HG02798 (cell line): ENCODE measurements around the gene RS1.

Experiments
- ATAC-seq: cut with Tn5 transposase; IDR thresholded peaks from one replicate; pipeline ENCODE4 v1.9.1; 2021; ENCODE audit warnings: mild to moderate bottlenecking; ENCODE audit not compliant: unreplicated experiment, poor library complexity

RS1 gene

DNA sequence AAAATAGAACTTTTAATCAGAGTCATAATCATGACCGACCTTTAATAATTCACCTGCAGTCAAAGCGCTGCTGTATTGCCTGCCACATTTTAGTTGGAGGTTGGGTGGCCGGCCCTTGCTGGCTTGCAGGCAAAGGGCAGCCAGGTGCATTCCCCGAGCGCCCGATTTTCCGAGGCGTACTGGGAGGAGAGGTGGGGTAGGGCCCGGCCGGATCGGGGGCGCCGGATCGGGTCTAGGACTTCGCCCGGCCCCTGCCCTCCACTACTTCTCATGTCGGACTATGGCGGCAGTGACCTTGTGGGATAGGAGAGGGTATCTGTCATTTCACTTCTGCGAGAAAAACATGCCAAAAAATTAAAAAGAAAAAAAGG lies 2.5 kb upstream of the RS1 start:
- peak; percentile 42 for ATAC-seq

DNA sequence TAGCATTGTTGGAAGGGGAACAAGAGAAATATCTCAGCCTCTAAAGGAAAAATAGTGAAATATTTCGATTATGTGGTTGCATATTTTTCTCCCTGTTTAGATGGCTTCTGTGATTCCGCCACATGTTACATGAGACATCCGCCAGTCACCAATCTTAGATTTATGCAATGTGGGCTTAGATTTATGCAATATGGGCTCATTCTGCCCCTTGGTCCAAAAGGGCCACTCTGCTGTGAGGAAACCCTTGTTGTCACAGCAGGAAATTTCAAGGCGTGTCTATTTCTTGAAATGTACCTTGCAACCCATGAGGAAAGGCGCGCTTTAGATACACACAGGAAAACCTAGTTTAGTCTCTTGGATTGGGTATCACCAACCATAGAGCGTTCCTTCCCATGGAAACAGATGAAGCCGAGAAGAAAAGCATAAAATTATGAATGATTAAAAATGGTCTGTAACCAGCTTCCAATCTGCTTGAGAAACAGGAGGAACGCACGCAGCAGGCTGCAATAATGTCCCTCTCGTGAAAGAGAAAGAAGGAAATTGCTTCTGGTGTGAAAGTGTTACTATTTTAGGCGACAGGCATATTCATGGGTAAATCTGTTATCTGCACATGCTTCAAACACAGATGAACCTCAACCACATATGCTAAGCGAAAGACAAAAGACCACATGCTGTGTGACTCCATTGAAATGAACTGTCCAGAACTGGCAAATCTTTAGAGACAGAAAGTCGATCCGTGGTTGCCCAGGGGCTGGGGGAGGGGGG lies 3.7 kb downstream of the RS1 start:
- ATAC-seq: no peak

DNA sequence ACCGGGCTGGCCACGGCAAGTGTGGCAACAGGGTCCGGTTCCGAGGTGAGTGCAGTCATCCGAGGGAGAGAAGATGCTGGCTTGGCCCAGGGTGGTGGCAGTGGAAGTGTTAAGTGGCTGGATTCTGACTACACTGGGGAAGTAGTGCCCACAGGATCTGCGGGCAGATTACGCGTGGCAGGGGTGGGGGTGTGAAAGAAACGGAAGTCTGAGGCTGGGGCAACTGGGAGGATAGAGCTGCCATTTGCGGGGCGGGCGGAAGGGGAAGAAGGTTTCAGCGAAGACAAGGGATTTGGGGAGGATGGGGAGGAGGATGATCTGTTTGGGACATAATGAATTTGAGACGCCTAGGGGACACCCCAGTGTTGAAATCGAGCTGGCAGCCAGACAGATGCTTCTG lies 5.3 kb downstream of the RS1 start:
- no peak for ATAC-seq

DNA sequence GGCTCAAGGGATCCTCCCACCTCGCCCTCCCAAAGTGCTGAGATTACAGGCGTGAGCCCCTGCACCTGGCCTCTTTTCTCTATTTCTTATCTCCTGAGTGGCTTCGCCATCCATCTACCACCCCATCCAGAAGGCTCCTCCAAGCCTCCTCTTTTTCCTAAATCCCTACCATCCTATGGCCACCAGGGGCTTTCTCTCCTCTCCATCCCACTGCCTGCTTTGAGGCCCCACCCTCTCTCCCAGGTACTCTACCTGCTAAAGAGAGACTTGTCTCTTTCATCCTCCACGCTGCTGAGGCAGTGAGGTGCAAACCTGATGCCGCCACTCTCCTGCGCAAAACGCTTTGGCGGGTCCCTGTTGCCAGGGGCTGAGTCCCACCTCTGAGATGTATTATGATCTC lies 7.0 kb downstream of the RS1 start:
- no peak for ATAC-seq

DNA sequence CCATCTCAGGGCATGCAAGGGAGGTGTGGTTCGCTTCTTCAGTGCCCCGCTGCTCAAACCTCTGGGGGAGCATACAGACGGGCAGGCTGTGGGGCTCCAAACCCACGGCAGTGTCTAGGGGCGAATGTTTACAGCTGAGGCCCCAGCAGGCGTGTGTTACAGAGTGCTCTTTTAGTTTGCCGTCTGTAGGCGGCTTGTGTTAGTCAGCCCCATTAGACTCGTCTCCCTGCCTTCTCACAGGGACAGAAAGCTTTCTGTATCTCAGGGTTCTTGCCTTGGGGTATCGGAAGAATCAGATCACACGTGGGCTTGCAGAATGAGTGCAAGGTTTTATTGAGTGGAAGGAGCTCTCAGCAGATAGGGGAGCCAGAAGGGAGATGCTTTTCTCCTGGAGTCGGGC lies 10.6 kb downstream of the RS1 start:
- no peak for ATAC-seq

DNA sequence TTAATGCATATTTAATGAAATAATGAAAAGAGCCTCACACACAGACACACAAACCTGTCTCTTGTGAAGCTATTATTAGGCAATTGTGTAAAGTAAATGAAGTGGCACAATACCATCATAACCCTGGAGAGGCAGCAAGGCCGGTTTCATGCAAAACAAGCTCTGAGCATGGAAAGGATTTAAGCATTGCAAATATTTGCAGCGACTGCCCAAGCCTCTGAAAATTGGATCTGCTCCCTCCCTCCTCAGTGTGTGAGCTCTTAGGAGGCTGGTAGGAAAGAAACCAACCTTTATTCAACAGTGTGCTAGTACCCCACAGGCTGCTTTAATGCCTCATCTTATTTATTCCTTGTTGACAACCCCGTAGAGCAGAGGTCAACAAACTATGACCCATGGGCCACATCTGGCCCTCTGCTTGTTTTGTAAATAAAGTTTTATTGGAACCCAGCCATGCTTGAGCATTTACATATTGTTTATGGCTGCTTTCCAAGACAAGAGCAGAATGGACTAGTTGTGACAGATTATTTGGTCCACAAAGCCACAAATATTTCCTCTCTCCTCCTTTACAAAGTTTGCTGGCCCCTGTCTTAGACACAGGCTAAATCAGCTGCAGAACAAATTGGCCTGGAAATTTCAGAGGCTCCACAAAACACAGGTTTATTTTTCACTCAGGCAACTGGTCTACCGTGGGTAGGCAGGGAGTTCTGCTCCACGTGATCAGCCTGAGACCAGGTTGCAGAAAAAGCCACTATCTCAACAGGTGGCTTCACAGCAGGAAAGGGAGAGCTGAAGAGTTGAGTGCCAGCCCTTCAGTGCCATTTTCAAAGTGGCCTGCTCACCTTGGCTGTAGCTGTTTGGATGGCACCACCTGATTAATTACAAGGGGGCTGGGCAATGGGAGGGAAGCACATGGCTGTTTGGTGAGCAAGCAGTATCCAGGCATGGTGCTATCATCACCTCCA lies 16.8 kb downstream of the RS1 start:
- no peak for ATAC-seq

DNA sequence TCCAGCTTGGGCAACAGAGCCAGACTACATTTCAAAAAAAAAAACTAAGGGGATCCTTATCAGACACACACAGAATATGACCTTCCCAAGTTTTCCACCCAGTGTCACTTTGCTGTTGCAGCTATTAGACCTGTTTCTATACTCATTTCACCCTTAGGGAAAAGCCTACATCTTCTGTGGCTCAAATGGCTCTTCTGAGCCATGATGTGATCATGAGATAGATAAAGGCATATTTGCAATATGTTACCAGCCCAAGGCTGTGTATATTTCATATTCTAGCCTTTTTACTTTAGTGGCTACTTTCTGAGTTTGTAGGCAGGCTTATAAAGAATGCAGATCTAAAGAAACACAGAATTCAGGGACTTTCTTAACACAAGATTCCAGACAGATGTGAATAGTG lies 19.3 kb downstream of the RS1 start:
- no peak for ATAC-seq

DNA sequence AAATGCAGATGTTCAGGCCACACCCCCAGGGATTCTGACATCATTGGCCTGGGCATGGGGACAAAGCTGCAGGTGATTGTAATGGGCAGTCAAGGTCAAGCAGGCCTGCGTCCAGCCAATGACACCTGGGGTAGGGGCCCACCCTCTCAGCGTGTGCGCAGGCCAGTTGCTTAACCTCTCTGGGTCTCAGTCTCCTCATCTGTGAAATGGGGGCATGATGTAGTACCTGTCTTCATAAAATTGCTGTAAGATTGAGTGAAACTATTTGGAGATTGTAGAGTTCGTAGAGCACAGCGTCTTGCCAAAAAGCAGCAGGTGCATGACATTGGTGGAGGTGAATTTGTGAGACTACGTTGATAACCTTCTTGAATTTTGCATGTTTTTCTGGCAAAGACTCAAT lies 21.2 kb downstream of the RS1 start:
- ATAC-seq: no peak

DNA sequence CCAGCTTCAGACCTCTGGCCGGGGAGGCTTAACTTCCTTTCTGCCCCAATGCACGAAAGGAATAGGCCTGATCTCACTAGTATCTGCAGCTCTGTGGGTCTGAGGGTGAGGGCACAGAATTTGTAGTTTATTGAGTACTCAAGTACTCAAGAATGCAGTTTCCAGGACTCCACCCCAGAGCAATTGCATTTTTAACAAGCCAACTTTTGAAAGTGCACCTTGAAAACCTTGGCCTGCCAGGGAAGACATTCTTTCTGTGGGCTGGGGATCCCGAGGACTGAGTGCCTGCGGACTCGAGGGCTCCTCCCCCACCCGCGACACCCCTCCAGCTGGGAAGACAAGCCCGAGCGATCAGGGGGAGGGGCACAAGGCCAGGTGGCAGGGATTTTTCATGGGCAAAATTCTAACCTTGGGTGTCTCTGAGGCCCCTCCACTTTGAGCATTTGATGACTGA lies 22.4 kb downstream of the RS1 start:
- ATAC-seq: no peak

DNA sequence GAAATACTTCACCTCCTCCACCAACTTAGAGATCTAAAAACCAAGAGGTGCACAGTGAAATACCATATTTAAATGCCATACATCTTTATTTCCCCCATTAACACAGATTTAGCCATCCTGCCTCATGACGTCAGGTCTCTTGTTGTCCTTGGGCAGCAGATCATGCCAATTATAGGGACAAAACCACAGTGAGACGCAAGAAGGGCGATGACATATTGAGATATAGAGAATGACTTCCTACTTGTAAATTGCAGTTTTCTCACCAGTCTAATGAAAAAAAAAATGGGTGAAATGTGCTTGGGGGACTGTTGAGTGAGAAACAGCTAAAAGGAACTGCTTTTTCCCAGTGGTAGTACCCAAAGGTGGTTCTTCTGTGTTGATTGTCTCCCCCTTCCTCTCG lies 24.3 kb downstream of the RS1 start:
- no peak for ATAC-seq

DNA sequence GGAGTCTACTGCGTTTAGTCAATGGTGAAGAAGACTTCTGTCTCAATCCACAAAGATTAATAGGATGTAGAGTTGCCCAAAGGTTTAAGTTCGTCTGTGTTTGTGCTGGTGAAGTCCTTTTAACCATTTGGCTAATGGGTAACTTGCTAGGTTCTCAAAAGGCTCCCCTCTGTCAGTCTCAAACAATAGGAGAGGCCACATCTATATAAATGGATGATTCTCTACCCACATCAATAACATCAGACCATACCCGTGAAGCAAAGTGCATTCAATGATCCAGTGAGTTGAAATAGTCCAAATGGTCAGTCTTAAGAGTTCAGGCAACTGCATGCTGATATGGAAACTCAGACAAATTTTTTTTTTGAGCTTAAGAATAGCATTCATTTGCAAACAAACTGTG lies 28.1 kb downstream of the RS1 start:
- ATAC-seq: no peak

DNA sequence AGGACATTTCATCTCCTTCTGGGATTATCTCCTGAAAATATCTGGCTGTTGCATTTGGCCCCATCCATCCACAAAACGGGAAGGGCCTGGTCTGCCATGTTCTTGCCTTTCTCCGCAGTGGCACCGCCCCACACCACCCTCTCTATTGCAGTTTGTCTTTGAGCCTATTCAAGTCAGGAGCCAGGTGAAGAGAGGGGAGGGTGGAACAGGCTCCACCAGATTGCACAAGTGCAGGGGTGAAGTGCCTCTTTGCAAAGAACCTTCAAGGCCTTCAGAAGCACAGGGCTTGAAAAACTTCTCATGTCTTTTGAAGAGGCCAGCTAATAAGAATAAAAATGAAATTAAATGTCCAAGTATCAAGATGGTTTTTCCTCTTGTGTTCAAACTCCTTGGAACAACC lies 28.7 kb downstream of the RS1 start:
- ATAC-seq: no peak

DNA sequence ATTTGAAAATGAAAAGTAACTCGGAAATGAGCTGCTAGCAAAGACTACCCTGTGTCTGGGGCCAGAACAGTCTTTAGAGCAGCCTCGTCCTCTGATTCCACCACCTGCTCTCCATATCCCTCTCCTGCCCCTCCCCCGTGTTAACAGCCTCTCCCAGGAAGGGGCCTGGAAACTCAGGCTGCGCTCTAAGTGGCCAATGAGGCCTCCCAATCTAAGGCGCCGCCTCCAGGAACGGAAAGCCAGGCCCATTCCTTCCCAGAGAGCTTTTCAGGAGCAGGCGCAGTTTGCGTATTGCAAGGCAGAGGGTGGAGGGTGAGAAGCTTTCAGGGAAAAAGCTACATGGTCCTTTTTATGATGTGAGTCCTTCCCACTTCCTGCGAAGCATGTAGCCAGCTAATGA lies 31.2 kb downstream of the RS1 start:
- no peak for ATAC-seq

DNA sequence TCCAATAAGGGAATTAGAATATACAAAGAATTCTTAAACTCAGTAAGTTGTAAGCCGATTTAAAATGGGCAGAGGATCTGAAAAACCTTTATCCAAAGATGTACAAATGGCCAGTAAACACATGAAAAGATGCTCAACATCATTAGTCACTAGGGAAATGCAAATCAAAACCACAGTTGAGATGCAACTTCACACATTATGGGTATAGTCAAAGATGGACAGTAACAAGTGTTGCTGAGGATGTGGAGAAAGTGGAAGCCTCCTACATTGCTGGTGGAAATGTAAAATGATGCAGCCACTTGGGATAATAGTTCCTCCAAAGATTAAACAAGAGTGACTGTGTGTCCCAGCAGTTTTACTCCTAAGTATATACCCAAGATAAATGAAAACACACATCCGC lies 32.6 kb downstream of the RS1 start:
- no peak for ATAC-seq

DNA sequence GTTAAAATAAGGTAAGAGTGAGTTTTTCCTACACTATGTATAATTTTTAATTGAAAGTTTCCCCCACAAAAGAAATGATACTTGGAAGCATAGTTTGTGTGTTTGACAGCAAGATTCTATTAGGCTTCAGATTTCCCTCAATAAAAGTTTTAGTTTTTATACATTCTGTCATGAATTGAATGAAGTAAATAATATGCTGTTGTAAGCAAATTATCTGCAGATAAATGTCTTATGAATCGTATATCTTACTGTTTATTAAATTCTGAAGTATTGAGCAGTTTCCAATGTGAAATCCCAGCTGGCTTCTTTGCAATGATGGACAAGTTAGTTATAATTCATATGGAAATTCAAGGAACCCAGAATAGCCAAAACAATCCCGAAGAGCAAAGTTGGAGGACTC lies 33.5 kb downstream of the RS1 start:
- ATAC-seq: no peak

DNA sequence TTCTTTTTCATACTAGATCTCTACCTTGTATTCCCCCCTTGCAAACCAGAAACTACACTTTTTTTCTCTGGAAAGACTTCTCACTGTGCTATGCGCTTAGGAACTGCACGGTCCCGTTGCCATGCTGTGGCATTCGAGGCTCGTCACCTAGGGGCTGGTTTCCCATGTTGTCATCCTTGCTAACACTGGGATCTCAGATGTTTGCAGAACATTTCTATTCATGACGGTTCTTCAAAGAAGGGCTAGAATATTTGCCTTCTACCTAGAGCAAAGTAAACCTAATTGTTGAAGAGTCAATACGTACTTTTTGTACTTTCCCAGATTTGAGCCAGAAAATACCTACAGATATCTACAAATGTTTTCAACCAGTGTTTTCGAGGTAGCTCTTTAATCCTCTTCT lies 41.0 kb downstream of the RS1 start:
- no peak for ATAC-seq

DNA sequence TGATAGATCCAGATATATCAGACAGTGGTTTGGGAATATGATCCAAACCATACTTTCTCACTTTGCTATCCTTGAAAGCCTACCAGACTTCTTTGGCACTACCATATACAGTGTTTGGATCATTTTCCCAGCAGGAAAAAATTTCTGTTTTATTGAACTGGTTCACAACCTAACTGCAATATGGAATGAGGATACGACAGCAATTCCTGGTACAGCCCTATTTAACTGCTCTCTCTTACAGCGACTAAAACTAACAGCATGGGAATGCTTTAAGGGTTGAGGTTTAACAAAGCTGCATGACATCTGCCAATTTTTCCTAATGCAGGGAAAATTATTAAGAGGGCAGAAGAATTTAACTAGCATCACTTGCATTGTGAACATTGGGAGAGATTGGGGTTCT lies 47.3 kb downstream of the RS1 start:
- no peak for ATAC-seq

DNA sequence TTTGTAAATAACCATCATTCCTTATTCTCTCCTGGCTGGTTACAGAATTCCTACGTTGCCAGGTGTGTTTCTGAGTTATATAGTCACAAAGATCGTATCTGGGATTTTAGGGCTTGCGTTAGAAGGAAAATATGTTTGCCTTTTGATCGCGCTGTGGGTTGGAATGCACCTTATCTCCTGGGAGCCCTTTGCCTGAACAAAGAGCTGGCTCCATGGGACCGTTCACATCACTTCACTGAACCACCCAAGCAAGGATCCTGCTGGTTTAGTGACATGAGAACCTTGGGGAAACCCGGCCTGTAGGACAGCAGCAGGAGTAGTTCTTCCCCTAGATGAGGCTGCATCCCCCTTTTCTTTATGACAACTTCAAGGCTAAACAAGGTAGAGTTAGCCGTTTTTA lies 51.6 kb downstream of the RS1 start:
- no peak for ATAC-seq

DNA sequence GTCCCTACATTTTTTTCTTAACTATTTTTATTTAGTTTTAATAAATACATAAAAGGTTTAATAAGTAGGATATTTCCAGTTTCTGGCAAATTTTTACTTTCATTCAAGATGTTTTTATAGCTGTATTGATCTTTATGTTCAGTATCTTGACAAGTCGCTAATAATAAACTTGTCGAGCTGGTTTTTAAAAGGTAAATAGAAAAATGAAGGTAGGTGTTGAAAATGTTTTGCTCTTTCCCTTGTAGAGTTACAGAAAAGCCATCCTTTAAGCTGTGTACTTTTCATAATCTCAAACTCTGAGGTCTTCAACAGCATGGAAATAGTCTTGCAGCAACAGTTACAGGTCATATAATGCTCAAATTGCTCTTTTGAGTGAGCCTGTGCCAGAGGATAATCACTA lies 52.6 kb downstream of the RS1 start:
- ATAC-seq: no peak

DNA sequence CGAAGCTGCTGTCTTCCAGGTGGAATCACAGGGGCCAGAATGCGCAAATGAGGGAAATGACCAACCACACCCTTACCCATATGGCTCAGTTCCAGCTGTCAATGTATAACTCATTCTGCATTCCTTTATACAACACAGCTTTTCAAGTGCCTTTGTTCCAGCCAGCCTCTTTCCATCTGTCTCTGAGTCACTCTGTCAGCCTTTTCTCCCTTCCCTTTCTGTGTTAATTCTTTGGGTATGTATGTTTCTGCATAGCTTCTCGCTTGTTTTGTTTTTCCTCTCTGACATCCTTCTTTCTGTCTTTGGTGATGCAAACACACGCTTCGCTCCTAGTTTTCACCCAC lies 54.5 kb downstream of the RS1 start:
- no peak for ATAC-seq

DNA sequence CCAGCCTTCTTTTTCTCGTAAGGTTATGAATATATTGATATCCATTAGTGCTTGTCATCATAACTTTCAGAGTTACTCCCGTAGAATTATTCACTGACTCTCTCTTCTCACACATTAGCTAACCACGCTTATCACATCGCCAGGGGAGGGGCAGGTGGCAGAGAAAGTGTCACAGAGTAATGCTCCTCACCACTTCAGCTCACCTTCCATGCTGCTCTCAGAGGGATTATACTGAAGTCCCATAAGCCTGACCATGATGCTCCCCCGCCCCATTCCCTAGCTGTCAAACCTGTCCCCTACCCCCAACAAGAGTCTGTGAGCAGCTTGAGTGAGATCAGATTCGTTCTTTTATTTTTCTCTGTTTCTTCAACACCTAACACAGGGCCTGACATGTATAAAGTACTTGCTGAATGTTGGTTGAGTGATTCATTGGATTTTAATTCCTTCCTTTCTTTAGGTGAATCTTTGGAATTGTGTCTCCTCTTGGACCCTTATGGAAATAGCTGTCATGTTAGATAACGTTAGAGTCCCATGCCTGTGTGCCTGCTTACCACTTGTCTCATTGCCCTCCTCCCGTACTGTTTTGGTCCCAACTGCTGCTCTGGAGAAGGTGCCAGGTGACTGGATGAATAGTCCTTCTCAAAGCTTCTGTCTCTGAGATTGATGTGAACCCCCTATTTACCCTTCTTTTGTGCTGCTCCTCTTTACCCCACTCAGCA lies 55.1 kb downstream of the RS1 start:
- ATAC-seq: no peak
